Thyroid gland (tissue), 4 donors: Measurements from ENCODE around the gene ALMS1.

Source experiments
- CTCF ChIP-seq, 6 experiments: fragments of 200-600 bp in 3 of 6; fragments of 450-650 bp in 3 of 6; sonication (generic) in 3 of 6; IDR thresholded peaks; one replicate each; pipeline ENCODE4 v1.5.1; 2016 to 2019; ENCODE audit warnings: antibody characterized with exemption in 6 of 6, mild to moderate bottlenecking in 2 of 6, inconsistent platforms in 1 of 6, moderate library complexity in 1 of 6
- POLR2A ChIP-seq, 2 donors: fragments of 450-650 bp; IDR thresholded peaks; one replicate each; pipeline ENCODE4 v1.6.1; 2017; ENCODE audit warnings: antibody characterized with exemption in 2 of 2, mild to moderate bottlenecking in 2 of 2, moderate library complexity in 1 of 2

GRCh38 chr2:73640511-73640911, 254.9 kb downstream of the ALMS1 start:
- no peak for TF ChIP-seq CTCF (IDR thresholded peaks at IDR 0.05)
- TF ChIP-seq POLR2A (IDR thresholded peaks at IDR 0.05), result no peak
